Lung (tissue), 12 donors: ENCODE measurements around the gene SMAP1. TPM values are rescaled to one million over a fixed set of nuclear protein-coding genes. Genes with fewer than 3 reads are reported as not detected.

Source experiments
- ATAC-seq: fragments of 200-7000 bp; cut with Tn5 transposase; one replicate; pipeline ENCODE4 v1.9.1; 2020; ENCODE audit warnings: moderate number of reproducible peaks; ENCODE audit not compliant: insufficient read depth, low FRiP score
- DNase-seq, 3 donors: peaks; one replicate each; pipeline ENCODE4 v3.0.0-alpha.2; 2013 to 2017
- H3K27ac ChIP-seq, 2 donors: one replicate each; pipeline ENCODE4 v1.5.1; 2013; ENCODE audit warnings: mild to moderate bottlenecking in 2 of 2, moderate library complexity in 2 of 2, control low read depth in 1 of 2, inconsistent platforms in 1 of 2, low read depth in 1 of 2, low read length in 1 of 2
- H3K27me3 ChIP-seq, 3 donors: one replicate each; pipeline ENCODE4 v1.5.1; 2013; ENCODE audit warnings: low read length in 2 of 3; ENCODE audit not compliant: control insufficient read depth in 3 of 3, insufficient read depth in 3 of 3
- H3K36me3 ChIP-seq, 4 donors: one replicate each; pipeline ENCODE4 v1.5.1; 2013; ENCODE audit warnings: low read length in 4 of 4, mild to moderate bottlenecking in 1 of 4, moderate library complexity in 1 of 4; ENCODE audit not compliant: control insufficient read depth in 4 of 4, insufficient read depth in 4 of 4
- H3K4me1 ChIP-seq, 5 donors: one replicate each; pipeline ENCODE4 v1.5.1; 2013; ENCODE audit warnings: low read length in 5 of 5, mild to moderate bottlenecking in 2 of 5, moderate library complexity in 1 of 5; ENCODE audit not compliant: control insufficient read depth in 5 of 5, insufficient read depth in 5 of 5
- H3K4me3 ChIP-seq: one replicate; pipeline ENCODE4 v1.5.1; 2013; ENCODE audit warnings: mild to moderate bottlenecking, control low read depth, moderate library complexity
- H3K9ac ChIP-seq, 2 donors: one replicate each; pipeline ENCODE4 v1.5.1; 2013; ENCODE audit warnings: low read length in 2 of 2, control low read depth in 1 of 2; ENCODE audit not compliant: insufficient read depth in 1 of 2
- H3K9me3 ChIP-seq, 4 donors: one replicate each; pipeline ENCODE4 v1.5.1; 2013; ENCODE audit warnings: low read length in 3 of 4, mild to moderate bottlenecking in 1 of 4, moderate library complexity in 1 of 4; ENCODE audit not compliant: control insufficient read depth in 4 of 4, insufficient read depth in 3 of 4
- CTCF ChIP-seq: IDR thresholded peaks from 2 replicates; pipeline ENCODE4 v1.5.1; 2012; ENCODE audit warnings: mild to moderate bottlenecking; ENCODE audit errors: control extremely low read depth, extremely low read depth
- WGBS, 2 donors: extraction: QIAGEN DNeasy Blood & Tissue Kit; methylation state at CpG; one replicate each; pipeline ENCODE4 v1.1.7; 2013; 5-methylcytosine and 5-hydroxymethylcytosine counted together
- polyA plus RNA-seq, 2 donors: library from polyadenylated mRNA; stranded (reverse); fragments of 200-250 nt; gene quantifications; one replicate each; pipeline ENCODE4 v1.2.1, GENCODE V29; 2013
- total RNA-seq, 2 donors: library from RNA; depleted of rRNA in 1 of 2; stranded (reverse); fragments of >200 nt in 1 of 2; gene quantifications; one replicate each; pipeline ENCODE4 v1.2.1, GENCODE V29; 2014 to 2021
- donor health status: control.
- donor health status: control.
- donor health status: Bipolar disorder and iron deficiency.
- donor health status: healthy.
- donor health status: DM: yes; HTN: yes; CAD: no.

The SMAP1 gene
- total and polyA plus RNA-seq, 4 donors: 16.5 to 31.8 (median 19.6) TPM

GRCh38 chr6:70705772-70706171 lies 38.1 kb downstream of the SMAP1 start:
- Histone ChIP-seq H3K9me3 (no peaks in the 10 kb centered on the region), H3K27ac (no peak overlapping the region), H3K4me1 (peaks cover 0 to 10% (median 4%) of the 10 kb centered on the region in 5 donors), H3K27me3 (no peaks in the 10 kb centered on the region), H3K9ac (no peak overlapping the region), H3K4me3 (no peak overlapping the region), H3K36me3 (no peaks in the 10 kb centered on the region)
- 92 to 93% methylated on average over 2 of the region's 2 CpGs for WGBS, 2 donors
- DNase-seq: no peak
- no peak for TF ChIP-seq CTCF
- ATAC-seq: no peak

DNA sequence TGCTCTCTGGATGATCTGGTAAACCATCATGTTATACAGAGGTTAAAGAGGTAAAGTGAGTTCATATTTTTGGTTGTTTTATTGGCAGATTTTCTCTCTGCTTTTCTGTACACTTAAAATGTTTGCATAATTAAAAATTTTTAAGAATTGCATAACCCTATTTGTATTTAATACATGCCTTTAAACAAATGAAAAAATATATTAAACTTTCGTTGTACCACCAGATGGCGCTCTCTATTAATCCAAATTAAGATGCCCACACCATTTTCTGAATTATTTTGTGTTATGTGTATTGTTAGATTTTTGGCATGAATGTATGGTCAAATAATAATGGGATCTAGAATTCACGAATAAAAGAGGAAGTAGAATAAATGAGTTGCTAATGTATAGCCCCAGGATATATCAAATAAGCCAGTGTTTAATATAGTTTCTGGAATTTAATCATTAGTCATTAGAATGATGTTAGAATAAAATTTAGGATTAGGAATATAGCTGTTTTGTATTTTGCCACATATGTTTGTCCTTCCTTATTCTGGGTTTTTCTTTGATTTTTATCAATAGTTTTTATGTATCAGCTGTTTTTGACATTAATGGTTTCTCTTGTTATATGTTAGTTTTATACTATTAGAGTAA lies 38.9 kb downstream of the SMAP1 start:
- ATAC-seq: peak; percentile 66
- Histone ChIP-seq H3K4me3 (no peak overlapping the region), H3K4me1 (peaks cover 0 to 10% (median 0%) of the 10 kb centered on the region in 5 donors), H3K27ac (no peak overlapping the region), H3K27me3 (no peaks in the 10 kb centered on the region), H3K9me3 (no peaks in the 10 kb centered on the region), H3K36me3 (no peaks in the 10 kb centered on the region), H3K9ac (no peak overlapping the region)
- TF ChIP-seq CTCF: peak; percentile 30
- WGBS, 2 donors: 1% methylated on average over 3 of the region's 3 CpGs
- peak in 2 of 3 donors; percentile 66 to 76 for DNase-seq

- no peaks in the 10 kb centered on the region for H3K36me3 ChIP-seq
- TF ChIP-seq CTCF: no peak
- H3K9ac ChIP-seq: no peak overlapping the region
- no peaks in the 10 kb centered on the region for H3K9me3 ChIP-seq
- H3K4me1 ChIP-seq: peaks cover 0 to 10% (median 0%) of the 10 kb centered on the region in 5 donors
- no peak for DNase-seq
- H3K4me3 ChIP-seq: no peak overlapping the region
- ATAC-seq: no peak
- H3K27me3 ChIP-seq: no peaks in the 10 kb centered on the region
- WGBS, 2 donors: 68 to 80% methylated on average over 2 of the region's 2 CpGs
- H3K27ac ChIP-seq: no peak overlapping the region
Observed at GRCh38 chr6:70707893-70708292, 40.2 kb downstream of the SMAP1 start.

GRCh38 chr6:70708448-70708847 lies 40.8 kb downstream of the SMAP1 start:
- no peaks in the 10 kb centered on the region for H3K27me3 ChIP-seq
- no peak overlapping the region for H3K9ac ChIP-seq
- TF ChIP-seq CTCF: no peak
- H3K4me3 ChIP-seq: no peak overlapping the region
- WGBS, 2 donors: 79 to 90% methylated on average over 2 of the region's 2 CpGs
- peaks cover 0 to 10% (median 0%) of the 10 kb centered on the region in 5 donors for H3K4me1 ChIP-seq
- DNase-seq (no peak), ATAC-seq (no peak)
- H3K36me3 ChIP-seq: no peaks in the 10 kb centered on the region
- no peak overlapping the region for H3K27ac ChIP-seq
- no peaks in the 10 kb centered on the region for H3K9me3 ChIP-seq
